Tibial nerve (tissue), 4 donors: ENCODE results near the gene CA10. TPM values are rescaled to one million over a fixed set of nuclear protein-coding genes. Genes with fewer than 3 reads are reported as not detected.

Experiments
- DNase-seq, 2 donors: peaks; one replicate each; pipeline ENCODE4 v3.0.0-alpha.2; 2019; ENCODE audit warnings: low spot score in 2 of 2
- H3K27ac ChIP-seq, 4 donors: fragments of 200-600 bp; sonication (generic) in 3 of 4; one replicate each; pipeline ENCODE4 v1.5.1; 2017 to 2019; ENCODE audit warnings: mild to moderate bottlenecking in 1 of 4
- H3K27me3 ChIP-seq, 2 donors: fragments of 200-600 bp; sonication (generic) in 1 of 2; one replicate each; pipeline versions ENCODE4 v1.5.1 to v1.6.0; 2017 to 2019
- H3K36me3 ChIP-seq, 3 donors: fragments of 200-600 bp; sonication (generic); one replicate each; pipeline ENCODE4 v1.5.1; 2018 to 2019
- H3K4me1 ChIP-seq, 4 donors: fragments of 200-600 bp; sonication (generic) in 3 of 4; one replicate each; pipeline ENCODE4 v1.5.1; 2017 to 2019
- H3K4me3 ChIP-seq, 4 donors: fragments of 200-600 bp; sonication (generic) in 3 of 4; one replicate each; pipeline ENCODE4 v1.5.1; 2017 to 2019; ENCODE audit warnings: mild to moderate bottlenecking in 1 of 4, moderate library complexity in 1 of 4
- H3K9me3 ChIP-seq, 4 donors: fragments of 200-600 bp; sonication (generic) in 3 of 4; one replicate each; pipeline ENCODE4 v1.5.1; 2017 to 2019
- CTCF ChIP-seq, 5 experiments: fragments of 200-600 bp in 3 of 5; fragments of 450-650 bp in 2 of 5; sonication (generic) in 3 of 5; IDR thresholded peaks; one replicate each; pipeline ENCODE4 v1.5.1; 2016 to 2019; ENCODE audit warnings: antibody characterized with exemption in 5 of 5, mild to moderate bottlenecking in 3 of 5, moderate library complexity in 2 of 5
- EP300 ChIP-seq, 2 donors: sonication (generic); formaldehyde crosslinking; IDR thresholded peaks; one replicate each; pipeline ENCODE4 v1.6.1; 2017; ENCODE audit warnings: antibody characterized with exemption in 2 of 2, mild to moderate bottlenecking in 1 of 2
- POLR2A ChIP-seq, 2 donors: fragments of 450-650 bp; IDR thresholded peaks; one replicate each; pipeline ENCODE4 v1.6.1; 2017; ENCODE audit warnings: antibody characterized with exemption in 2 of 2, mild to moderate bottlenecking in 2 of 2, moderate library complexity in 2 of 2
- WGBS, 2 donors: methylation state at CpG; one replicate each; pipeline ENCODE4 v1.1.5; 2018; 5-methylcytosine and 5-hydroxymethylcytosine counted together
- total RNA-seq, 4 donors: library from RNA; depleted of rRNA; stranded (reverse); fragments of >200 nt; gene quantifications; one replicate each; pipeline ENCODE4 v1.1.0, GENCODE V29; 2016

CA10 gene
- total RNA-seq, 4 donors from 2014 or later: not detected

- no peaks in the 10 kb centered on the region for H3K4me1 ChIP-seq
Observed at GRCh38 chr17:51819341-51820219, 338.9 kb downstream of the CA10 start.

GRCh38 chr17:51818777-51819176 lies 339.7 kb downstream of the CA10 start:
- Histone ChIP-seq H3K27me3 (no peaks in the 10 kb centered on the region), H3K4me3 (no peak overlapping the region), H3K27ac (no peak overlapping the region), H3K9me3 (no peaks in the 10 kb centered on the region), H3K36me3 (no peaks in the 10 kb centered on the region), H3K4me1 (no peaks in the 10 kb centered on the region)
- DNase-seq: no peak
- WGBS, 2 donors: 50 to 58% methylated on average over 1 of the region's 1 CpG
- no peak for TF ChIP-seq EP300 (IDR thresholded peaks at IDR 0.05)
- no peak for TF ChIP-seq POLR2A (IDR thresholded peaks at IDR 0.05)
- no peak for TF ChIP-seq CTCF (IDR thresholded peaks at IDR 0.05)

More at GRCh38 chr17:51819341-51820219, 338.9 kb downstream of the CA10 start:
- 69 to 73% methylated on average over 6 of the region's 6 CpGs for WGBS, 2 donors
- no peak overlapping the region for H3K4me3 ChIP-seq
- no peaks in the 10 kb centered on the region for H3K36me3 ChIP-seq
- no peaks in the 10 kb centered on the region for H3K27me3 ChIP-seq
- TF ChIP-seq POLR2A (IDR thresholded peaks at IDR 0.05): no peak
- no peak for TF ChIP-seq CTCF (IDR thresholded peaks at IDR 0.05)
- TF ChIP-seq EP300 (IDR thresholded peaks at IDR 0.05): no peak
- H3K27ac ChIP-seq: no peak overlapping the region
- H3K9me3 ChIP-seq: no peaks in the 10 kb centered on the region
- DNase-seq: no peak

GRCh38 chr17:51817955-51818354 lies 340.6 kb downstream of the CA10 start:
- H3K4me3 ChIP-seq: no peak overlapping the region
- WGBS, 2 donors: 41 to 79% methylated on average over 1 of the region's 1 CpG
- DNase-seq: no peak
- no peak for TF ChIP-seq EP300 (IDR thresholded peaks at IDR 0.05)
- TF ChIP-seq POLR2A (IDR thresholded peaks at IDR 0.05): no peak
- TF ChIP-seq CTCF (IDR thresholded peaks at IDR 0.05): no peak
- no peak overlapping the region for H3K27ac ChIP-seq
- H3K36me3 ChIP-seq: no peaks in the 10 kb centered on the region
- H3K4me1 ChIP-seq: no peaks in the 10 kb centered on the region
- no peaks in the 10 kb centered on the region for H3K9me3 ChIP-seq
- H3K27me3 ChIP-seq: no peaks in the 10 kb centered on the region

- Histone ChIP-seq H3K27ac (no peak overlapping the region), H3K36me3 (no peaks in the 10 kb centered on the region), H3K9me3 (no peaks in the 10 kb centered on the region), H3K4me1 (no peaks in the 10 kb centered on the region), H3K27me3 (no peaks in the 10 kb centered on the region), H3K4me3 (no peak overlapping the region)
- TF ChIP-seq EP300 (IDR thresholded peaks at IDR 0.05) (no peak), CTCF (IDR thresholded peaks at IDR 0.05) (no peak), POLR2A (IDR thresholded peaks at IDR 0.05) (no peak)
- no peak for DNase-seq
Observed at GRCh38 chr17:51817117-51817516, 341.4 kb downstream of the CA10 start.

GRCh38 chr17:51815097-51815496 lies 343.4 kb downstream of the CA10 start:
- no peak for DNase-seq
- H3K9me3 ChIP-seq: peaks cover 0 to 3% (median 0%) of the 10 kb centered on the region in 4 donors
- H3K4me3 ChIP-seq: no peak overlapping the region
- H3K27me3 ChIP-seq: no peaks in the 10 kb centered on the region
- WGBS, 2 donors: 61 to 63% methylated on average over 4 of the region's 4 CpGs
- no peak overlapping the region for H3K27ac ChIP-seq
- TF ChIP-seq CTCF (IDR thresholded peaks at IDR 0.05) (no peak), EP300 (IDR thresholded peaks at IDR 0.05) (no peak), POLR2A (IDR thresholded peaks at IDR 0.05) (no peak)
- H3K4me1 ChIP-seq: no peaks in the 10 kb centered on the region
- H3K36me3 ChIP-seq: no peaks in the 10 kb centered on the region
